Right cardiac atrium (tissue), 5 donors: ENCODE results near the gene ARHGAP25. TPM values are rescaled to one million over a fixed set of nuclear protein-coding genes. Genes with fewer than 3 reads are reported as not detected.

Experiments
- ATAC-seq, 2 donors: fragments of 200-7000 bp; cut with Tn5 transposase; one replicate each; pipeline versions ENCODE4 v1.8.0 to v1.9.1; 2020; ENCODE audit warnings: moderate library complexity in 2 of 2, mild to moderate bottlenecking in 1 of 2
- DNase-seq, 3 donors: peaks; one replicate each; pipeline ENCODE4 v3.0.0-alpha.2; 2020
- H3K27ac ChIP-seq: one replicate; pipeline ENCODE4 v1.5.1; 2013; ENCODE audit warnings: mild to moderate bottlenecking, low read length, control low read depth, moderate library complexity
- H3K27me3 ChIP-seq: one replicate; pipeline ENCODE4 v1.6.1; 2013; ENCODE audit not compliant: control insufficient read depth, insufficient read depth
- H3K4me1 ChIP-seq: one replicate; pipeline ENCODE4 v1.6.1; 2013; ENCODE audit warnings: low read length; ENCODE audit not compliant: control insufficient read depth, insufficient read depth
- H3K4me3 ChIP-seq: one replicate; pipeline ENCODE4 v1.5.1; 2013; ENCODE audit warnings: low read length, control low read depth
- H3K9me3 ChIP-seq: one replicate; pipeline ENCODE4 v1.6.1; 2013; ENCODE audit warnings: low read length; ENCODE audit not compliant: control insufficient read depth
- WGBS: extraction: QIAGEN DNeasy Blood & Tissue Kit; methylation state at CpG from one replicate; pipeline ENCODE4 v1.1.7; 2013; 5-methylcytosine and 5-hydroxymethylcytosine counted together
- intact Hi-C, 4 donors: fragments of 100-400 bp; cut with DNase I; formaldehyde crosslinking; loops; one replicate each; pipeline versions ENCODE4 v1.11.0 to v1.14.0; 2022 to 2023
- polyA plus RNA-seq: library from polyadenylated mRNA; stranded (reverse); fragments of 200-250 nt; gene quantifications from one replicate; pipeline ENCODE4 v1.2.3, GENCODE V29; 2013
- total RNA-seq, 4 donors: library from RNA; stranded (reverse); fragmentation: NEBNext Ultra II Directional; extraction: Animal tissue kit (Norgen Biotek cat#: 25700); gene quantifications; one replicate each; pipeline ENCODE4 v1.2.1, GENCODE V29; 2021
- donor health status: healthy with polysubstance abuse.
- donor health status: DM: no; HTN: yes; CAD: no.
- donor health status: DM: no; HTN: no; CAD: no.
- donor health status: DM: no; HTN: yes; CAD: no; lungs with severe emphysema.
- donor health status: DM: yes; HTN: yes; CAD: no.

Gene ARHGAP25
- total and polyA plus RNA-seq, 5 donors = 5.9 to 9.7 (median 8.5) TPM

- ATAC-seq = no peak
- H3K27ac ChIP-seq = peak overlapping the region; percentile 76
- WGBS = 59% methylated on average over 2 of the region's 2 CpGs
- intact Hi-C loops = no loop called here
- H3K27me3 ChIP-seq = no peaks in the 10 kb centered on the region
- H3K4me3 ChIP-seq = peak overlapping the region; percentile 13
- H3K4me1 ChIP-seq = peaks cover 17% of the 10 kb centered on the region
- H3K9me3 ChIP-seq = no peaks in the 10 kb centered on the region
- DNase-seq = no peak
Observed at GRCh38 chr2:68776124-68776523, 41.5 kb downstream of the ARHGAP25 start.

- peaks cover 7% of the 10 kb centered on the region for H3K4me1 ChIP-seq
Observed at GRCh38 chr2:68779595-68779994, 45.0 kb downstream of the ARHGAP25 start.

GRCh38 chr2:68784188-68784587 lies 49.6 kb downstream of the ARHGAP25 start:
- no peak for ATAC-seq
- no peak overlapping the region for H3K4me3 ChIP-seq
- H3K27me3 ChIP-seq = no peaks in the 10 kb centered on the region
- no peaks in the 10 kb centered on the region for H3K4me1 ChIP-seq
- DNase-seq = no peak
- H3K27ac ChIP-seq = no peak overlapping the region
- H3K9me3 ChIP-seq = no peaks in the 10 kb centered on the region
- intact Hi-C loops = no loop called here
- 72% methylated on average over 2 of the region's 2 CpGs for WGBS

More at GRCh38 chr2:68779595-68779994, 45.0 kb downstream of the ARHGAP25 start:
- no peak for ATAC-seq
- no peaks in the 10 kb centered on the region for H3K9me3 ChIP-seq
- H3K4me3 ChIP-seq = no peak overlapping the region
- no peak for DNase-seq
- intact Hi-C loops = no loop called here
- H3K27me3 ChIP-seq = no peaks in the 10 kb centered on the region
- H3K27ac ChIP-seq = no peak overlapping the region

DNA sequence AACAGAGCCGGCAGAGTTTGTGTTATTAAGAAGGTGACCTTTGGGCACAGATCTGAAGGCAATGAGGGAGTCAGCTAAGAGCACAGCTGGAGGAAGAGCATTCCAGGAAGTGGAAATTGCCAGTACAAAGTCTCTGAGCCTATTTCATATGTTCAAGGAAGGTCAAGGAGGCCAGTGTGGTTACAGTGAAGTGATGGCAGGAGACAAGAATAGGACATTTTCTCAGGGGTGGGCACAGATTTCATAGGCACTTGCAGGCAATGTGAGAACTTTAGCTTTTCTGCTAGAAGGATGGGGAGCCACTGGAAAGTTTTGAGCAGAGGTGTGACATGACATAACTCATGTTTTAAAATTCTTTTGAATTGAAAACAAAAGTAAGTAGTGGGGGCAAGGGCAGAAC lies 50.3 kb downstream of the ARHGAP25 start:
- H3K27me3 ChIP-seq = no peaks in the 10 kb centered on the region
- no peaks in the 10 kb centered on the region for H3K9me3 ChIP-seq
- ATAC-seq = peak; percentile 64 to 69
- no peak for DNase-seq
- intact Hi-C loops = no loop called here
- no peak overlapping the region for H3K27ac ChIP-seq
- WGBS = 49% methylated on average over 1 of the region's 1 CpG
- H3K4me3 ChIP-seq = no peak overlapping the region
- no peaks in the 10 kb centered on the region for H3K4me1 ChIP-seq

- WGBS = 80% methylated on average over 4 of the region's 4 CpGs
- no peaks in the 10 kb centered on the region for H3K27me3 ChIP-seq
- intact Hi-C loops = no loop called here
- no peak overlapping the region for H3K27ac ChIP-seq
- DNase-seq = no peak
- H3K4me3 ChIP-seq = no peak overlapping the region
- H3K9me3 ChIP-seq = no peaks in the 10 kb centered on the region
- H3K4me1 ChIP-seq = no peaks in the 10 kb centered on the region
- no peak for ATAC-seq
Observed at GRCh38 chr2:68787356-68787755, 52.7 kb downstream of the ARHGAP25 start.

DNA sequence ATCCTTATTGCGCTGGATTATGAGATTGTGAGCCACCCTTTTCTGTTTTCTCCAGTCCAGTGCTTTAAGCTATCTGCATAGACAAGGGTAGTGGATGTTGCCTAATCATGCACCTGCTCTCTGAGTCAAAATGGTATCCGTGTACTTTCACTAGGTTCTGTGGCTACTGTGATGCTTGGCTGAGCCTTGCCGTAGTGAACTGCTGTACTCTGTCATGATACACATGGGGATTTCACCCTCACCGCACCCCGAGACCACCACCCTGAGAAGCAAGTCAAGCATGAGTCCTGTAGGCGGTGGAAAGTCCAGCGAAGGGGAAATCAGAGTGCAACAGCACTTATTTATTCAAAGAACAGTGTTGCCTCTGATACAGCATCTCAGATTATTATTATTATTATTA lies 55.0 kb downstream of the ARHGAP25 start:
- Histone ChIP-seq H3K4me1 (no peaks in the 10 kb centered on the region), H3K4me3 (no peak overlapping the region), H3K9me3 (no peaks in the 10 kb centered on the region), H3K27me3 (no peaks in the 10 kb centered on the region), H3K27ac (no peak overlapping the region)
- intact Hi-C loops = no loop called here
- DNase-seq = no peak
- no peak for ATAC-seq
- WGBS = 96% methylated on average over 7 of the region's 7 CpGs

GRCh38 chr2:68790600-68790999 lies 56.0 kb downstream of the ARHGAP25 start:
- Histone ChIP-seq H3K4me3 (no peak overlapping the region), H3K27ac (no peak overlapping the region), H3K9me3 (no peaks in the 10 kb centered on the region), H3K4me1 (no peaks in the 10 kb centered on the region), H3K27me3 (no peaks in the 10 kb centered on the region)
- ATAC-seq (no peak), DNase-seq (no peak)
- intact Hi-C loops = no loop called here
- 63% methylated on average over 7 of the region's 7 CpGs for WGBS

DNA sequence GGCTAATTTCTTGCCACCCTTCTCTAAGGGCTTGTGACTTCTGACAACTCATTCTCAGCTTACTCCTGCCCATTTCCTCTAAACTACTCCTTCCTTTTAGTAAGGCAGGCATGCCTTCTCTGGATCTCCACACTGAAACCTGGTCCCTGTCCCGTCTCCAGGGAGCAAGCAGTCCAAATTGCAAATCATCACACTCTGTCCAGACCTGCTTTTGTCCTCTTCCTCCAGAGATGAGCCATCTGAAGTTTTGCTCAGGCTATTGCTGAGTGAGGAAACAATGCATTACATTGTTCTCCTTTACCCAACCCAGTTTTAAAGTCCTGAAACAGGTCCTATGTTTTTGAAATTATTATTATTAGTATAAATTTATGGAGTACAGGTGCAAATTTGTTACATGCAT lies 57.3 kb downstream of the ARHGAP25 start:
- Histone ChIP-seq H3K27ac (no peak overlapping the region), H3K27me3 (no peaks in the 10 kb centered on the region), H3K9me3 (no peaks in the 10 kb centered on the region), H3K4me1 (no peaks in the 10 kb centered on the region), H3K4me3 (no peak overlapping the region)
- DNase-seq (no peak), ATAC-seq (no peak)
- 56% methylated on average over 1 of the region's 1 CpG for WGBS
- intact Hi-C loops = no loop called here

DNA sequence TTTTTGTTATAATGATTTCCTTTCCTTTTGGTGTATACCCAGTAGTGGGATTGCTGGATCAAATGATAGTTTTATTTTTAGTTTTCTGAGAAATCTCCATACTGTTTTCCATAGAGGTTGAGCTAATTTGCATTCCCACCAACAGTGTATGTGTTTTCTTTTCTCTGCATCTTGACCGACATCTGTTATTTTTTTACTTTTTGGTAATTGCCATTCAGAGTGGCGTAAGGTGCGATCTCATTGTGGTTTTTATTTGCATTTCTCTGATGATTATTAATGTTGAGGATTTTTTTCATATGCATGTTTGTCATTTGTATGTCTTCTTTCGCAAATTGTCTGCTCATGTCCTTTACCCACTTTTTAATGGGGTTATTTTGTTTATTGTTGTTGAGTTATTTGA lies 58.1 kb downstream of the ARHGAP25 start:
- WGBS = 97% methylated on average over 4 of the region's 4 CpGs
- H3K4me1 ChIP-seq = no peaks in the 10 kb centered on the region
- no peak overlapping the region for H3K4me3 ChIP-seq
- no peaks in the 10 kb centered on the region for H3K9me3 ChIP-seq
- DNase-seq (no peak), ATAC-seq (no peak)
- H3K27ac ChIP-seq = no peak overlapping the region
- intact Hi-C loops = no loop called here
- no peaks in the 10 kb centered on the region for H3K27me3 ChIP-seq

DNA sequence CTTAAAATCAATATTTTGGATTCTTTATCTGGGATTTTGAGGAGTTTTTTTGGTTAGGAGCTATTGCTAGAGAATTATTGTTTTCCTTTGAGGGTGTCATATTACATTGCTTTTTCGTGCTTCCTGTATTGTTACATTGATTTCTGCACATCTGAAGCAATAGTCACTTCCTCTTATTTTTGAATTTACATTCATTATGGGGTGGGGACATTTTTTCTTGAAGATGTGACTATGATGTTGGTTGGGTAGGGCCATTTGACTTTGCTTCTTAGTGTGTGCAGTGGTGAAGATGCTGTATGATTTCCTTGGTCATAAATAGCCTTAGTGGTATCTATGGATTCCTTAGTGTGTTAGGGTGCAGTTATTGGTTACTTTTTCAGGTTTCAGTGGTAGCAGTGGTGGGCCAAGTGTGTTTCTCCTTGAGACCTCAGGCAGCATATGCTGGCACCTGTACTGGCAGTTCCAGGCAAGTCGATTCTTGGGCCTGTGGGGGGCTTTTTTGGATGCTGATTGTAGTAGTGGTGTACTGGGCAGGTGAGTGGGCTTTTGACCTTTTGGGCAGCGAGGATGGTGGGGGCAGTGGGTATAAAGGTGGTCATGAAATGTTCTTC lies 61.8 kb downstream of the ARHGAP25 start:
- Histone ChIP-seq H3K4me1 (no peaks in the 10 kb centered on the region), H3K9me3 (no peaks in the 10 kb centered on the region), H3K27me3 (no peaks in the 10 kb centered on the region), H3K4me3 (no peak overlapping the region), H3K27ac (no peak overlapping the region)
- WGBS = 79% methylated on average over 3 of the region's 3 CpGs
- intact Hi-C loops = no loop called here
- DNase-seq (no peak), ATAC-seq (no peak)

DNA sequence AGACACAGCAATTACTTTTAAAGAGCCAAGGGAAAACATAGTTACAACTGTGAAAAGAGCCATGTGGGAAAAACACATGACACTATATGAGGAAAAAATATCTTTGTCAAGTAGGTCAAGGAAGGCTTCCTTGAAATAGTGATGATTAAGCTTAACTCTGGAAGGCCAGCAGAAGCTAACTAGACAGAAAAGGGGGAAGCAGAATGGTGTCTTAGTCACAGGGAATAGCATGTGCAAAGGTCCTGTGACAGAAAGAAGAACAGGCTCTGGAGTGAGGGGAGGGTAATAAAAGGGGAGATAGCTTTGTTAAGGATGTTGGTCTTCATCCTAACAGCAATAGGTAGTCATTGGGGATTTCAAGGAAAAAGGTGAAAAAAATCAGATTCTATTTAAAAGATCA lies 64.0 kb downstream of the ARHGAP25 start:
- no peak overlapping the region for H3K4me3 ChIP-seq
- no peak for ATAC-seq

More for the DNA sequence above, 64.0 kb downstream of the ARHGAP25 start:
- no peak overlapping the region for H3K27ac ChIP-seq
- intact Hi-C loops = no loop called here
- no peaks in the 10 kb centered on the region for H3K9me3 ChIP-seq
- no peaks in the 10 kb centered on the region for H3K4me1 ChIP-seq
- H3K27me3 ChIP-seq = no peaks in the 10 kb centered on the region
- no peak for DNase-seq
